Measurements from ENCODE around the gene MATN1. TPM values are rescaled to one million over a fixed set of nuclear protein-coding genes. Genes with fewer than 3 reads are reported as not detected.

Gene MATN1
- total and polyA plus RNA-seq, 4 donors: 0.50 to 1.4 (median 0.88) TPM

GRCh38 chr1:30758121-30758688 is 34.8 kb upstream of the MATN1 start:
- Histone ChIP-seq H3K4me3 (ENCODE audit: low read depth, low read length) (no peak overlapping the region), H3K9me3 (ENCODE audit: control insufficient read depth, insufficient read depth, low read length) (no peaks in the 10 kb centered on the region), H3K36me3 (ENCODE audit: control insufficient read depth, insufficient read depth, low read length) (no peaks in the 10 kb centered on the region), H3K27me3 (ENCODE audit: control insufficient read depth, insufficient read depth, low read length) (no peaks in the 10 kb centered on the region), H3K4me1 (ENCODE audit: control insufficient read depth, insufficient read depth, low read length) (peaks cover 33% of the 10 kb centered on the region), H3K27ac (ENCODE audit: low read depth, low read length) (no peak overlapping the region)
- 75% methylated on average over 6 of the region's 7 CpGs for WGBS (ENCODE audit: insufficient coverage)
- no peak for DNase-seq (ENCODE audit: low read depth in 4 of 6, low spot score in 6 of 6)

- Histone ChIP-seq H3K27me3 (ENCODE audit: control insufficient read depth, insufficient read depth, low read length) (no peaks in the 10 kb centered on the region), H3K9me3 (ENCODE audit: control insufficient read depth, insufficient read depth, low read length) (no peaks in the 10 kb centered on the region), H3K36me3 (ENCODE audit: control insufficient read depth, insufficient read depth, low read length) (no peaks in the 10 kb centered on the region), H3K27ac (ENCODE audit: low read depth, low read length) (peak within 1 kb of the TSS; percentile 63), H3K4me1 (ENCODE audit: control insufficient read depth, insufficient read depth, low read length) (peaks cover 32% of the 10 kb centered on the region), H3K4me3 (ENCODE audit: low read depth, low read length) (peak within 1 kb of the TSS; percentile 7)
- no peak for DNase-seq (ENCODE audit: low read depth in 4 of 6, low spot score in 6 of 6)
- WGBS (ENCODE audit: insufficient coverage): 68% methylated on average over 12 of the region's 21 CpGs
Measured at GRCh38 chr1:30757352-30758120, 34.2 kb upstream of the MATN1 start, which contains the start of gene LAPTM5. Gene LAPTM5 (minus strand): TSS chr1:30757774. CDS start chr1:30757745, 29 bp downstream.

- Histone ChIP-seq H3K9me3 (ENCODE audit: control insufficient read depth, insufficient read depth, low read length) (no peaks in the 10 kb centered on the region), H3K27ac (ENCODE audit: low read depth, low read length) (peak overlapping the region; percentile 63), H3K27me3 (ENCODE audit: control insufficient read depth, insufficient read depth, low read length) (no peaks in the 10 kb centered on the region), H3K36me3 (ENCODE audit: control insufficient read depth, insufficient read depth, low read length) (no peaks in the 10 kb centered on the region), H3K4me1 (ENCODE audit: control insufficient read depth, insufficient read depth, low read length) (peaks cover 26% of the 10 kb centered on the region), H3K4me3 (ENCODE audit: low read depth, low read length) (peak overlapping the region; percentile 7)
- no peak for DNase-seq (ENCODE audit: low read depth in 4 of 6, low spot score in 6 of 6)
- WGBS (ENCODE audit: insufficient coverage): 63% methylated on average over 17 of the region's 17 CpGs
Measured at GRCh38 chr1:30756545-30757351, 33.4 kb upstream of the MATN1 start.

GRCh38 chr1:30756206-30756544 is 32.8 kb upstream of the MATN1 start:
- 73% methylated on average over 1 of the region's 4 CpGs for WGBS (ENCODE audit: insufficient coverage)
- Histone ChIP-seq H3K4me3 (ENCODE audit: low read depth, low read length) (no peak overlapping the region), H3K4me1 (ENCODE audit: control insufficient read depth, insufficient read depth, low read length) (peaks cover 23% of the 10 kb centered on the region), H3K36me3 (ENCODE audit: control insufficient read depth, insufficient read depth, low read length) (no peaks in the 10 kb centered on the region), H3K9me3 (ENCODE audit: control insufficient read depth, insufficient read depth, low read length) (no peaks in the 10 kb centered on the region), H3K27ac (ENCODE audit: low read depth, low read length) (no peak overlapping the region), H3K27me3 (ENCODE audit: control insufficient read depth, insufficient read depth, low read length) (no peaks in the 10 kb centered on the region)
- no peak for DNase-seq (ENCODE audit: low read depth in 4 of 6, low spot score in 6 of 6)

GRCh38 chr1:30755746-30756145 is 32.4 kb upstream of the MATN1 start:
- DNase-seq (ENCODE audit: low read depth in 4 of 6, low spot score in 6 of 6): no peak
- H3K36me3 ChIP-seq (ENCODE audit: control insufficient read depth, insufficient read depth, low read length): no peaks in the 10 kb centered on the region
- no peaks in the 10 kb centered on the region for H3K27me3 ChIP-seq (ENCODE audit: control insufficient read depth, insufficient read depth, low read length)
- H3K9me3 ChIP-seq (ENCODE audit: control insufficient read depth, insufficient read depth, low read length): no peaks in the 10 kb centered on the region
- no peak overlapping the region for H3K27ac ChIP-seq (ENCODE audit: low read depth, low read length)
- WGBS (ENCODE audit: insufficient coverage): 70% methylated on average over 4 of the region's 4 CpGs
- peaks cover 26% of the 10 kb centered on the region for H3K4me1 ChIP-seq (ENCODE audit: control insufficient read depth, insufficient read depth, low read length)
- no peak overlapping the region for H3K4me3 ChIP-seq (ENCODE audit: low read depth, low read length)

- Histone ChIP-seq H3K4me1 (ENCODE audit: control insufficient read depth, insufficient read depth, low read length) (peaks cover 27% of the 10 kb centered on the region), H3K27me3 (ENCODE audit: control insufficient read depth, insufficient read depth, low read length) (no peaks in the 10 kb centered on the region), H3K36me3 (ENCODE audit: control insufficient read depth, insufficient read depth, low read length) (no peaks in the 10 kb centered on the region), H3K27ac (ENCODE audit: low read depth, low read length) (no peak overlapping the region), H3K9me3 (ENCODE audit: control insufficient read depth, insufficient read depth, low read length) (no peaks in the 10 kb centered on the region), H3K4me3 (ENCODE audit: low read depth, low read length) (no peak overlapping the region)
- DNase-seq (ENCODE audit: low read depth in 4 of 6, low spot score in 6 of 6): no peak
- 80% methylated on average over 6 of the region's 6 CpGs for WGBS (ENCODE audit: insufficient coverage)
Measured at GRCh38 chr1:30755334-30755733, 31.9 kb upstream of the MATN1 start.

GRCh38 chr1:30754684-30755171 is 31.3 kb upstream of the MATN1 start:
- no peaks in the 10 kb centered on the region for H3K27me3 ChIP-seq (ENCODE audit: control insufficient read depth, insufficient read depth, low read length)
- H3K4me3 ChIP-seq (ENCODE audit: low read depth, low read length): no peak overlapping the region
- H3K36me3 ChIP-seq (ENCODE audit: control insufficient read depth, insufficient read depth, low read length): no peaks in the 10 kb centered on the region
- DNase-seq (ENCODE audit: low read depth in 4 of 6, low spot score in 6 of 6): no peak
- H3K4me1 ChIP-seq (ENCODE audit: control insufficient read depth, insufficient read depth, low read length): peaks cover 30% of the 10 kb centered on the region
- 96% methylated on average over 7 of the region's 9 CpGs for WGBS (ENCODE audit: insufficient coverage)
- no peaks in the 10 kb centered on the region for H3K9me3 ChIP-seq (ENCODE audit: control insufficient read depth, insufficient read depth, low read length)
- H3K27ac ChIP-seq (ENCODE audit: low read depth, low read length): no peak overlapping the region

GRCh38 chr1:30753660-30754123 is 30.3 kb upstream of the MATN1 start:
- no peak overlapping the region for H3K4me3 ChIP-seq (ENCODE audit: low read depth, low read length)
- no peaks in the 10 kb centered on the region for H3K9me3 ChIP-seq (ENCODE audit: control insufficient read depth, insufficient read depth, low read length)
- no peaks in the 10 kb centered on the region for H3K27me3 ChIP-seq (ENCODE audit: control insufficient read depth, insufficient read depth, low read length)
- H3K27ac ChIP-seq (ENCODE audit: low read depth, low read length): no peak overlapping the region
- 80% methylated on average over 1 of the region's 13 CpGs for WGBS (ENCODE audit: insufficient coverage)
- no peaks in the 10 kb centered on the region for H3K36me3 ChIP-seq (ENCODE audit: control insufficient read depth, insufficient read depth, low read length)
- peaks cover 40% of the 10 kb centered on the region for H3K4me1 ChIP-seq (ENCODE audit: control insufficient read depth, insufficient read depth, low read length)
- no peak for DNase-seq (ENCODE audit: low read depth in 4 of 6, low spot score in 6 of 6)

- Histone ChIP-seq H3K4me1 (ENCODE audit: control insufficient read depth, insufficient read depth, low read length) (peaks cover 46% of the 10 kb centered on the region), H3K27me3 (ENCODE audit: control insufficient read depth, insufficient read depth, low read length) (no peaks in the 10 kb centered on the region), H3K27ac (ENCODE audit: low read depth, low read length) (no peak overlapping the region), H3K4me3 (ENCODE audit: low read depth, low read length) (no peak overlapping the region), H3K9me3 (ENCODE audit: control insufficient read depth, insufficient read depth, low read length) (no peaks in the 10 kb centered on the region), H3K36me3 (ENCODE audit: control insufficient read depth, insufficient read depth, low read length) (no peaks in the 10 kb centered on the region)
- no peak for DNase-seq (ENCODE audit: low read depth in 4 of 6, low spot score in 6 of 6)
- WGBS (ENCODE audit: insufficient coverage): no CpG with 5 or more reads among the region's 3 CpGs
Measured at GRCh38 chr1:30753118-30753517, 29.7 kb upstream of the MATN1 start.
